ENCODE measurements around the gene CD82.

The CD82 gene

DNA sequence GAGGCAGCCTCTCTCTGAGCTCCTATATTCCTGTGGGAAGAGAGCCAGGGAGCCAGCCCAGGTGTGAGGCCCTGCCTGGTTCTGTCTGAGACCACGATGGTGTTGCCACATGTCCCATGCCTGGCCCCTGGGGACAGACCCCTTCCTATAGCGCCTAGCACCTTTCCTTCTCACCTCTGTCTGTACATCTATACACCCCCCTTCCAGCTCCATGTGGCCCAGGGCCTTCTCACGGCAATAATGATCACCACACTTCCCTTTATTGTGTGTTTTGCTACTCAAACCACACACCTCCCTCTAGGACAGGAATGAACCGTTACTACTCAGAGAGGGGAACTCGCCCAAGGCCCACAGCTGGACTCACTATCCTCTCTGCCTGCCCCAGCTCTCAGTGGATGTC lies 12.8 kb downstream of the CD82 start:
- FAIRE-seq, result no peak

DNA sequence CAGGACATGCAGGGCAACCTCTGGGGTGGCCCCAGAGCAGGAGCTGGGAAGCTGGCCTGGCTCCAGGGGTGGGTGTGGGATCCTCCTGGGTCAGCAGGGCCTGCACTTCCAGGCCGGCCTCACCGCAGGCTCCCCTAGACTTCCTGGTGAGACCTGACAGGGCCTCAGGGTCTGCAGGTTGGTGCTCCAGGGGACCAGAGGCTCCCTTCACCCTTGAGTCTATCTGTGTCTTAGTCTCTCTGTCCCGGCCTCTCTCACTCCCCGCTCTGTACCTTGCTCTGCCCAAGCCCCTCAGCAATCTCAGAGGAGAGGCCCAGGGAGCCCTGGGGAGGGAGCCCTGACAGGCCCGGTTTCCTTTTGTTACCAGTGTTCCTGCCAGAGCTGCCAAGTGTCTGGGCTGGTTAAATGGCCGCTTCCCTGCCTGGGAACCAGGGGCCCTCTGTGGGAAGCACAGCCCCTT lies 13.9 kb downstream of the CD82 start:
- no peak for FAIRE-seq

DNA sequence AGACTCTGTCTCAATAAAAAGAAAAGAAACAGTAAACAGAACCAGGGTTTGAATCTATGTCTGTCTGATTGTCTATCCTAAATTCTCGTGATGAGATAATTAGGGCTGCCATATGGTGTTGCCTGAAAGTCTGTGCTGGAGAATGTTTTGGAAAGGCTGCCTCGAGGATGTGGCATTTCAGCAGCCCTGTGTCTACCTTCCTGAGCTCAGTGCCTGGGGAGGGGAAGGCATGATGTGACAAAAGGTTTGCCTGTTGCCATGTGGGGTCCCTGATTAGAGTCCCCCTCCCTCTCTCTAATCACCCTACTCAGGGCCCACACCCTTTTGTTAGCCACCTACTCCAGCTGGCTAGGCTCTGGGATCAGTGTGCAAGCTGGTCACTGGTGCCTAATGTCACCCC lies 15.2 kb downstream of the CD82 start:
- FAIRE-seq, result no peak

DNA sequence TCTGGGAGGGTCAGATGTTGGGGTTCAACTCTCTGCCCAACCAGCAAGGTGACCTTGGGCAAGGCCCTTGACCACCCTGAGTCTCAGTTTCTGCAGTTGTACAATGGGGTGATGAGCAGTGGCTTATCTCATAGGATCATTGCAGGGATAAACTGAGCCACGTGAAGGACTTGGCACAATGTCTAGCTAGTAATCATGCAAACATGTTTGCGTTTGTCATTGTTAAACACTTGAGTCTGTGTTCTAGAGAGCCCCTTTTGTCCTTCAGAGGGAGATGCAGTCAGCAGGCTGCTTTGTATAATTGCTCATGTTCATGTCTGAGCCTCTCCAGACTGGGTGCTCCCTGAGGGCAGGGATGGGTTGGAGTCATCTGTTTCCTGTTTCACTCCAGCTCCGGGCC lies 15.8 kb downstream of the CD82 start:
- no peak for FAIRE-seq

DNA sequence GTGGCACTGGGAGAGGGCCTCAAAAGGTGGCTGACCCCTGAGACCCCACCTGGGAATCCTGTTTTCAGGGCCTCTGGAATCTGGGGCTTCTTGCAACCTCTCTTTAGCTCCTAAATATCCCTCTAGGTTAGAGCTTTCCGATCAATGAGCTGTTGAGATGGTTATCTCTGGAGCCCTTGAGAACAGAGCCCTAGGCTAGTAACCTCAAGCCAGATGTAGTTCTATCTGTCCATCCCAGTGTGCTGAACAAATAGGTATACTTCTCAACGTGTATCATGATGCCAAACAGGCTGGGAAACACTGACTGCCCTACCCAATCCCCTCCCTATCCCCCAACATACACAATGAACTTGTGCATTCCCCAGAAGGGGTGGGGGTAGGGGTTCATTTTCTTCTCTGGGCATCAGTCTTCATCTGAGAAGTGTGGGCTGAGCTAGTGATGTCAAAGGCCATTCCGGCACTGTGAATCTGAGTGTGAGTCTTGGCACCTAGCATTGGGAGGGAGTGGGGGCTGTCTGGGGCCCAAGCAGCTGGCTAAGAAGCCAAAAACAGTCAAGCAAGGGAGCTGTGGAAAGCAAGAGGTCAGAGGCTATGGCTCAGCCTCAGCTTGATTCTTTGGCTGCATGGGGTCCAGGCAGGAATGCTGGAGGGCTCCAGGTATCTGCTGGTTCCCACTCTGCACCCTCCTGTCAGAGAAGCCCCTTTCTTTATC lies 17.3 kb downstream of the CD82 start:
- FAIRE-seq, result no peak

DNA sequence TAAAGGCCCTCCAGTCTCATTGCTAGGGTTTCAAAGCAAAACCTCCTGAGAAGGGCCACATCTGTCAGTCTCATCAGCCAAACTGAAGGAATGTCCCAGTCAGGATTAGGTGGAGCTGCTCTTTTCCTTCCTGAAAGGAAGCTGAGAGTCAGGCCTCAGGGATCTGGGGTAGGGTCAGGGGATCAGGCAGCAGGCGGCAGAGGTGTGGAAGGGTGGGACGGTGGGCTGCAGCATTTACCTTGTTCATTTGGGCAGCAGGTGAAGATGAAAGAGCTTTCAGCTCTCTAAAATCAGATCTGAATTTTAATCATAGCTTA lies 17.8 kb downstream of the CD82 start:
- FAIRE-seq, result no peak

DNA sequence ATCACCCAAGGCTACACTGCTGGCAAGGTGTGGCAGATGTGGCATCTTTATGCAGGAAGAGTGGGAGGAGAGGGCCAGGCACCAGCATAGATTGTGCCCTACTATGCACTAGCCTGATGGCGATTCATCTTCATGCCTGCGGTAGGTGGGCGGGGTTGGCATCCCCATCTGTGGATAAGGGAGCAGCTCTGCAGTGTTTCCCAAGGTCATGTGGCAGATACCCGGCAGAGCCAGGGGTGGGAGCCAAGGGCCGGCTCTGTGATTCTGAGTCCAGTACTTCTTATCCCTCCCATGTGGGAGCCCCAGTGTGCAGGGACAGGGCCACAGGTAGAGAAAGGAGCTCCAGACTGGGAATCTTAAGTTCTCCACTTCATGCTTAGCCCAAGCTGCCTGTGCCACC lies 20.0 kb downstream of the CD82 start:
- FAIRE-seq, result no peak

DNA sequence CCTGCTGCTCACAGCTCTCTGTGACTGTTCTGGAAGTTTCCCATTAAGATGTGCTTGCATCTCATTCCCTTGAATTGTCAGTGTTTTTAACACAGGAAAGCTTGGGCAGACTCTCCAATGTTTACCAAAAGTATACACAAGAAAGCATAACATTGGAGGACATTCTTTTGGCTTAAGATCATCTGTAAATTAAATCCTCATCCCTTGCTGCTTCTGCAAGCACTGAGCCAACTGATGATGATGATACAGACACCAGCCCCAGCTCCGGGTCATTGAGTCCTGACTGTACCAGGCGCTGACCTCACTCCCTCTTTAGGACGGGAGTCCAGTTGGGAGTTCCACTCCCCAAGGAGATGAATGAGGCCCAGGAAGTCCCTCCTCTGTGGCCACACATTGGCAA lies 23.8 kb downstream of the CD82 start:
- no peak for FAIRE-seq

DNA sequence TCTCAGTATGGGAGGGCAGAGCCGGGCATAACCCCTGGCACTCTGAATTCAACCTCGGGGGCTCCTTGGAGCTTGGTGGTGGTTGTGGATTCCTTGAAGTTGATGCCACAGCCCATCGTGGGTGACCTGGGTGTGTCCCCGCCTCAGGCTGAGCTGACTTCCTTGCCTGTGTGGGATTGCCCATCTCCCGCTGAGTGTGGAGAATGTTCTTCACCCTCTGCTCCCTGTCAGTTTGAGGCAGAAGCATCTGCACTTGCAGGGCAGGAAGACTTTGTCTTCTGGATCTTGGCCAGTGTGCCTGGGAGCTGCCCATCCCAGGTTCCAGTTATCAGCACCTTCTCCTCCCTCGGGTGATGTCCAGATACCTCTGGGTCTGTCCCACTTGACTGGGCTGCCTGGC lies 25.3 kb downstream of the CD82 start:
- FAIRE-seq, result no peak

DNA sequence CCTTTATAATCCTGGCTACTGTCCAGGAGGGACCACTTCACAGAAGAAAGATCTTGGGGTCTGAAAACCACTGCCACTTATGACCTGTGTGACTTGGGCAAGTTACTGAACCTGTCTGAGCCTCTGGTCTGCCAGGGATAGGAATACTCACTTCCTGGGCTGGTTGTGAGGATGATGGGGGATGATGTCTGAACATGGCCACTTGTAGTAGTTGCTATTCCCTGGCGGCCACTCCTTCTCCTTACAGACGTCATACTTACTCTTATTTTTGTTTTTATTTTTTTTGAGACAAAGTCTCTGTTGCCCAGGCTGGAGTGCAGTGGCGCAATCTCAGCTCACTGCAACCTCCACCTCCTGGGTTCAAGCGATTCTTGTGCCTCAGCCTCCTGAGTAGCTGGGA lies 26.1 kb downstream of the CD82 start:
- no peak for FAIRE-seq

DNA sequence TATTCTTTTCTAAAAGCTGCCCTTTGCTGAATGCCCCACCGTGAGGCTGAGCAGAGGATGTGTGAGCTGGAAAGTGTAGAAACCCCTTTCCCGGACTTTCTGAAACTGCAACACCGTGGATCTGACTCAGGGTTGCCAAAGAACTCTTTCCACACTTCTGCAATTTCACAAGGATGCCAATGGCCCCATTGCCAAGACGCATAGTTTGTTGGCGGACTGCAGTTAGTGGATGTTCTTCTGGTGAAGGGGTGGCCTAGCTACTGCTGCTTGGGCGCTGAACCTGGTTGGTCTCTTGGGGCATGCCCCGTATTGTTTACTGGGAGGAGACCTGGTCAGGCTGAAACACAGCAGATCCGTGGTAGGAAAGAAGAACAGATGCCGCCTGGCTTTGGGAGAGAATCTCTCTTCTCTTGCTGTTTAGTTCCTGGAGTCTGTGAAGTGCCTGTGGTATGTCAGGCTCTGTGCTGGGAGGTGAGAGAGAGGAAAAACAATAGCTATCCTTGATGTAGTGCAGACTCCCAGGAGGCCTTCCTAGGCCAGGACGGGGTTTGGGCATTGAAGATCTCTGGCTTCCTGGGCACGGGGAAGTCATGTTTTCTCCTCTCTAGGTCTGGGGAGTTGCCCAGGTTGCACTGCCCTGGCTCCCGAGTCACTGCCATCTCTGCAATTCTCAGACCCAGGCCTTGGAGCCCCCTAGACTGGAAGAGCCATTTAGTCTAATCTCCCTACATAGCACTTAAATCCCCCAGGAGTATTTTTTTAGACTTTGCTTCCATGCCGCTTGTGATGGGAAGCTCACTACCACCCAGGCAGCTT lies 26.9 kb downstream of the CD82 start:
- no peak for FAIRE-seq

DNA sequence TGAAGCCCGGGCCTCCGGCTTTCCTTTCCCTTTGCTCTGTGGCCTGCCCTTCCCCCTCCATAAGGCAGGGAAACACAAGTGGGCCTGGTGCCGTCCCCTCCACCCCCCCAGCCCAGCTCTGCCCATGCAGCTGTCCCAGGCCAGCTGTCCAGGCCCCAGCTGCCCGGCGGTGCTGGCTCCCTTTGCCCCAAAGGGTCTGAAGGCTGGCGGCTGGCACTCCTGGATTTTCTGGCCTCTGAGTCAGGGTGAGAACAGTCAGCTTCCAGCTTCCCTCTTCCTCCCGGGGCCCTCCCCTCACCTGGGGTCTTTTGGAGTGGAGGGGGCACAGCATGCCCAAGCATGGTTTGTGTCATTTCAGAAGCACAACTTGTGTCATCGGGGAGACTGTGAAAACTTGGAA lies 27.8 kb downstream of the CD82 start:
- FAIRE-seq, result no peak

DNA sequence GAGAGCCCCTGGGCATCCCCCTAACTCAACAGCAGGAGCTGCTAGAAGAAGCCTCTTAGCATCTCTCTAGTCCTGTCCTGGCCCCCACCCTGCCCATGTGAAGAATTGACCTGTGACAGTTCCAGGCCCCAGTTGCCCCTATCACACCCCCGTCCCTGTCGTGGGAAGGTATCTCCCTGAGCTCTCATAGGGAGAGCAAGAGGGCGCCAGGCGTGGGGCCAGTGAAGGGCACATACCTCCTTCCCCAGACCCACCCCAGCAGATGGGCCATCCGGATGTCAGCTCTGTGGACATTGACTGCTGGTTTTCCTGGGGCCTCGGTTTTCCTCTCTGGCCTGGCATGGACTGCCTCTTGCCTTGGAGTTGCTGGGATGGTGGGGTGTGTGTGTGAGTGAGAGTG lies 29.5 kb downstream of the CD82 start:
- FAIRE-seq, result no peak

DNA sequence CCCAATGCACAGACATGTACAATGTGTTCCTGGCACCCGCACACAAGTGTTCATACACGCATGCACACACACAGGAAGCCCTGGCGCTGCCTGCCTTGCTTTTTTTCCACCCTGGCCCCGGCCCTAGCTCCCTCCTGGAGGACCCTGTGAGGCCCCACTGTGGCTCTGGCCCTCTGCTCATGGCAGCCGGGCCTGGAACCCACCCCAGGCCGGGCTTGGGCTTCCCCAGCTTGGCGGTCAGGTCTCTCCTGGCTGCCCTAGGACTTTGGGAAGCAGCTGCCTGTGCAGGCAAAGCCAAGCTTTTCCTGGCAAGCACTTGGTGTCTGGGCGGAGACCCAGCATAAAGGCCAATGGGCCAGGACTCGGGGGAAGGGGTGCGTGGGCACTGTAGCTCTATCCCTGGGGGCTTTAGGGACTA lies 30.5 kb downstream of the CD82 start:
- no peak for FAIRE-seq

DNA sequence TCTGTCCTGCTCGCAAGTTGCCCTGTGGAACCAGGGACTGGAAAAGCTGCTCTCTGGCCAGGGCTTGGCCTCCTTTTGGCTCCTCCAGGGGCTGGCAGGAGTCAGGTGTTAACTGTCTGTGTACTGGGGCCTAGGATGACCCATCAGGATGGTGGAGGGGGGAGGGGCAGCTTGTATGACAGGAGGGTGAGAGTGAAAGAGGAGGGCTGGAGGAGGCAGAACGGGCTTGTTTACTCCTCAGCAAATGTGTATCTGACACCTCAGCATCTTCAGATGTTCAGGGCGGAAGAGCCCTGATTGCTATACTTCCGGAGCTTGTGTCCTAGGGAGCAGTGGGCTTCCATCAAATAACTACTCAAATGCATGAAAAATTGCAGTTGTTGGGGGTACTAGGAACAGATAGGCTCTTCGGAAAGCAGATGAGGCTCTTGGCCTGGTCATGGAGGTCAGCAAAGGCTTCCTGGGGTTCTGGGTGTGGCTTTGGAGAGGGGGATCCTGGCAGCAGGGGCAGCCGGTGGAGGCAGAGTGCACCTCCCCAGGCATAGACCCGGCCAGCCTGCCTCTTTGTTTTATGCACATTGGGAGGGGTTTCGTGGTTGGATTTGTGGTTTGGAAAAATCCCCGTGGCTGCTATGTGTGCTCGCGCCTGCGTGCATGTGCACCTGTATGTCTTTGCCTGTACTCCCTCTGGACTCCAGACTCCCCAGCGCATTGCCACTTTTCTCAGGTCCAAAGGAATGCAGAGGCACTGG lies 31.2 kb downstream of the CD82 start:
- FAIRE-seq, result no peak

DNA sequence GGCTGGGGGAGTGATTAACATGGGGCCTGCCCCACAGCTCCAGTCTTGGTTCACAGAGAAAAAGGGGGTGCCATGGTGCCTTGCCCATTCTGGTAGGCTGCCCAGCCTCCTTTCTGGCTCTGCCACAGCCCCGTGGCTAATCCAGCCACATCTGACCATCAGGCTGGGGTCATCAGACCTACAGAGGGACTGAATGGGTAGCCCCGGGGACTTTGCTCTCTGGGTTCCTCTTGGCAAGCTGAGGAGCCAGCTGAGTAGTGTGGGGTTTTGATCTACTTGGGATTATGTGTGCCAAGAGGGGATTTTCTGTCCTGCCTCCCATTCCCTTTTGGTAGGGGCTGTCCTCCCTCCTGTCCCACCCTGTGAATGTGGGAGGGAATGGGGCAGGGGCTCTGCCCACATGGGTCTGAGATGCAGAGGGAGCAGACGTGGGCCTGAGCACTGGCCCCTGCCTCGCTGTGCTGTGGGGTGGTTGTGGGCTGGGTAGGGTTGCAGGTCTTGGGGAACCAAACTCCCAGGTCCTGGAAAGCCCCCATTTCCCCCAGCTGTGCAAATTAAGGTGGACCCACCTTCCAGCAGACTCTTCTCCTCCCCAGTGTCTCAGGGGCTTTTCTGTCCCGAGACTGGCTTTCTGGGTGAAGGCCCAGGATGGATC lies 32.0 kb downstream of the CD82 start:
- no peak for FAIRE-seq

DNA sequence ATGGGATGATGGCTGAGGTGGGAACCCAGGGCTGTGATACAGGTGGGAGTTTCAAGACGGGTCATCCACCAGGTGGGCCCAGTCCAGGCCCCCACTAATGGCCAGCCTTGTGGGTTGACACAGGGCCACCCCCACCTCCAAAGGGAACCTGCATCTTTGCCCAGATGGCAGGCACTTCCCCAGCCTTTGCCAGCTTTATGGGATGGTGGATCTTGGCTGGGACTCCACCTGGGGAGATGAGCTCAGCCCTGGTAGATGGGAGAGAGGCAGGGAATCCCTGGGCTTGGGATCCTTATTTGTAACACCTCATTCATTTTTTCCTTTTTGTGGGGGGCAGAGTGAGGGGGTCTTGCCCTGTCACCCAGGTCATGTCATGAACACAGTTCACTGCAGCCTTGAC lies 33.4 kb downstream of the CD82 start:
- no peak for FAIRE-seq

DNA sequence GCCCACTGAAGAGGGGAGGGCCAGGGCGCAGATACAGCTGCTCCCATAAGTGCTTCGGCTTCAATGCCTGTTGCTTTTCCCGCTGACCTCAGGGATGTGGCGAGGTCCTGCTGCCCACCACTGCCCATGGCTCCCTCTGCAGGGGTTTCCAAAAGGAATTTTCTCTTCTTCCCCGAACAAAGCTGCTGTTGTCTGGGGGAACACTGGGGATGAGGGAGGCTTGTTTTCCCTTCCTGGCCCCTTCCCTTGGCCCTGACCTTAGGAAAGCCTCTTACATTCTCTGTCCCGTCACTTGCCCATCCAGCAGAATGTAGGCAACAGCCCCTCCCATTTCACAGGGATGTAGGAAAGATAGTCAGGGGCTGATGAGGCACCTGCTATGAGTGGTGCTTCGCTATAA lies 34.8 kb downstream of the CD82 start:
- no peak for FAIRE-seq

DNA sequence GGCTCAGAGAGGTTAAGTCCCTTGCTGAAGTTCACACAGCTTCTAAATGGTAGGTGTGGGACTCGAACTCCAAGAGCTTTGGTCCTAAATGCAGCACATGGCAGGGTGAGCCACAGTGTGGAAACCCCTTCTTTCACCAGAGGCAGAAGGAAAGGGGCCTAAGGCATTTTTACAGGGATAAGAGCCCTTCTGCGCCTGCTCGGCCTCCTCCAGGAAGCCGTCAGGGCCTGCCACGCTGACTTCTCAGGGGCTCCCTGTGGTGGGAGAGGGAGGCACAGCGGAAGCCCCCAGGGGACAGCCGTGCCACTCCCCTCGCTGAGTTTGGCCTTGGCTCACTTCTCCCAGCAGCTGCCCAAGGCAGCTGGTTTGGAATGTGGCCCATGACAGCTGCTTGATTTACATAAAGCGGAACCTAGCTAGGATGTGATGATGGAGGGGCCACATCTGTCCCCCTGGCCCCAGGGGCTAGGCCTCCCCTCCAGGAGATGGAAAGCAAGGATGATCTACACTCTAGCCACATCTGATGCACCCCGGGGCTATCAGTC lies 35.4 kb downstream of the CD82 start:
- FAIRE-seq, result no peak

DNA sequence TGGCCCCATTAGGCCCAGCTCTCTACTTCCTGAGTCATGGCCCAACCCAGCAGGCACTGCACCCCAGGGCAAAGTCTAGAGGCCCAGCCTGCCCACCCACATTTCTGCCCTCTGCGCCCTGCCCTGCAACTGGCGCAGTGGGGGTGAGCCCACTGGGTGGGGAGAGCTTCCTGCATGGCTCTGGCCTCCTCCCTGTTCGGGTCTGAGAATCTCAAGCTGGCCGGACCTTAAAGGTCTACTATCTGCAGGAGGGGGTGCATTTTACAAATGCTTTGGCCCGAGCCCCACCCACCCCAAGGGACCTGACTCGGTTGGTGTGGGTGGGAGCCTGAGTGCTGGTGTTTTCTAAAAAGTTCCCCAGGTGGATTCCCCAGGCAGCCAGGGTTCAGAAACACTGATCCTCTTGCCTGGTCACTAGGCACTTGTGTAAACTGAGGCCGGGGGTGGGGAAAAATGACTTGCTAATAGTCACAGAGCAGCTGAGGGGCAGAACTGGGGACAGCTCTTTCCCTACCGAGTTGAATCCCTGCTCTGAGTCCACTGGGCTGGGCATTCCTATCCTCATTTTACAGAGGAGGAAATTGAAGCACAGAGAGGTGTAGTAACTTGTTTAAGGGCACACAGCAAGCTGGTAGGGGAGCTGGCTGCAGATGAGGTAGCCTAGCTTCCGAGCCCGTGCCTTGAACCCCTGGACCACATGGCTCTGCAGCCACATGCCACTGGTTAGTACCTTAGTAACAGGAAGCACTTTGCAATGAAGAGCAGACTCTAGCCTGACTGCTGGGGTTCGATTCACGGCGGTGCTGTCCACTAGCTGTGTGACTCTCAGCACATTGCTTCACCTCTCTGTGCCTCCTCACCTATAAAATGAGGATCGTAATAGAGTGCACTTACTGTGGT lies 36.3 kb downstream of the CD82 start:
- no peak for FAIRE-seq

DNA sequence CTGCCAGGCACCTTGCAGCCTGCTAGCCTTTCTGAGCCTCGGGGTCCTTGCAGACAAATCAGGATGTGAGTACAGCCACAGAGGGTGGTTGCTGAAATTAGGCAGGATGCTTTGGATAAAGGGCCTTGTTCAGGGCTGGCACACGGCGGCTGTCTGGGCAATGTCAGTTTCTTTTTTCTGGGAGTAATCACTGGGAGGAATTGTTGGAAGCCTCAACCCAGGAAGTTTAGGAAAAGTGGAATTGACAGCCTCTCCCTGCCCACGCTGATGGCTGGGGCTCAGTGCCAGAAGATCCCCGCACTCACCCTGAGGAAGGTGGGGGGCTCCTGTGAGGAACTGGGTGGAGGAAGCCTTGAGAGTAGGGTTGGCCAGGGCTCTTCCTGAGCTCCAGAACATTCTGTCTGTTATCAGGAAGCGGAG lies 37.4 kb downstream of the CD82 start:
- FAIRE-seq, result no peak

DNA sequence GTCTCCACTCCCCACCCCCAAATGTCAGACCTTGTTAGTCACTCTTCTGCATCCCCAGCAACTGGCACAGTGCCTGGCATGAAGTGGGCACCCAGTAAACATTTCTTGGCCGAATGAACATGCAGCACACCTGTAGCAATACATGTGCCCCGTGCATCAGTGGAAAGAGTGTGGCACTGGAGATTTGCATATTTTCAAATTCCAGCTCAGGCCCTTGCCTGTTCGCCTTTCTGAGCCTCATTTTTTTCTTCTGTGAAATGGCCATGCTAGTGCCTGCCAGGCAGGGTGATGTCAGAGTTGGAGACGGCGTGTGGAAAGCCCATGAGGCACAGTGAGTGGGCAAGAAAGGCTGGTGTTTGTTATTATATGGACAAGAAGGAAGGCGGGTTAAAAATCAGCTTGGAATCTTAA lies 38.7 kb downstream of the CD82 start:
- FAIRE-seq, result no peak

All from colon (tissue), 2 donors.